ENCODE measurements around the gene USP50. TPM values are rescaled to one million over a fixed set of nuclear protein-coding genes. Genes with fewer than 3 reads are reported as not detected.
A peak's percentile ranks its signal among the peaks of the same experiment; 100 is the strongest.
"Not testable (repeated sequence)": the region's sequence is repeated elsewhere in the genome, so short reads cannot be mapped to it uniquely, and the experiment has no call there.

The USP50 gene
- total RNA-seq = not detected

- Mint-ChIP-seq H3K9me3 (ENCODE audit: insufficient read depth) (no peaks in the 10 kb centered on the region), H3K36me3 (ENCODE audit: low read depth) (no peaks in the 10 kb centered on the region), H3K4me1 (ENCODE audit: low read depth) (no peaks in the 10 kb centered on the region), H3K4me3 (no peak within 1 kb of the TSS), H3K27ac (no peak within 1 kb of the TSS), H3K27me3 (ENCODE audit: low read depth) (peaks cover 12% of the 10 kb centered on the region)
- POLR2A ChIA-PET = no interaction called here
- CTCF ChIA-PET = no interaction called here
- ATAC-seq (no peak), DNase-seq (no peak)
Measured at GRCh38 chr15:50546566-50546965, at the start of gene USP50. Gene USP50, minus strand, starts transcription at chr15:50546666. Its CDS starts 141 bp downstream, at chr15:50546525.

GRCh38 chr15:50594311-50594710, 47.8 kb upstream of the USP50 start:
- no peaks in the 10 kb centered on the region for H3K9me3 Mint-ChIP-seq (ENCODE audit: insufficient read depth)
- H3K4me3 Mint-ChIP-seq = no peak overlapping the region
- ATAC-seq (no peak), DNase-seq (no peak)
- no peaks in the 10 kb centered on the region for H3K27me3 Mint-ChIP-seq (ENCODE audit: low read depth)
- ChIA-PET POLR2A (no interaction called here), CTCF (no interaction called here)
- peaks cover 45% of the 10 kb centered on the region for H3K36me3 Mint-ChIP-seq (ENCODE audit: low read depth)
- no peak overlapping the region for H3K27ac Mint-ChIP-seq
- no peaks in the 10 kb centered on the region for H3K4me1 Mint-ChIP-seq (ENCODE audit: low read depth)

- CTCF ChIA-PET = interaction anchor here (1.2 kb wide), 1 partner anchor 29 kb away, joined by 3 read pairs; no protein-coding TSS in a partner anchor
- Mint-ChIP-seq H3K27ac (no peak overlapping the region), H3K27me3 (ENCODE audit: low read depth) (no peaks in the 10 kb centered on the region), H3K4me3 (no peak overlapping the region), H3K36me3 (ENCODE audit: low read depth) (peaks cover 48% of the 10 kb centered on the region), H3K9me3 (ENCODE audit: insufficient read depth) (no peaks in the 10 kb centered on the region), H3K4me1 (ENCODE audit: low read depth) (no peaks in the 10 kb centered on the region)
- POLR2A ChIA-PET = no interaction called here
- ATAC-seq = no peak
- no peak for DNase-seq
Measured at GRCh38 chr15:50593761-50594160, 47.3 kb upstream of the USP50 start.

GRCh38 chr15:50590288-50590687, 43.8 kb upstream of the USP50 start:
- Mint-ChIP-seq H3K4me1 (ENCODE audit: low read depth) (no peaks in the 10 kb centered on the region), H3K27ac (no peak overlapping the region), H3K9me3 (ENCODE audit: insufficient read depth) (no peaks in the 10 kb centered on the region), H3K4me3 (no peak overlapping the region), H3K27me3 (ENCODE audit: low read depth) (no peaks in the 10 kb centered on the region), H3K36me3 (ENCODE audit: low read depth) (peaks cover 47% of the 10 kb centered on the region)
- CTCF ChIA-PET = no interaction called here
- ATAC-seq (no peak), DNase-seq (no peak)
- POLR2A ChIA-PET = no interaction called here

- DNase-seq (no peak), ATAC-seq (no peak)
- no peaks in the 10 kb centered on the region for H3K27me3 Mint-ChIP-seq (ENCODE audit: low read depth)
- H3K9me3 Mint-ChIP-seq (ENCODE audit: insufficient read depth) = no peaks in the 10 kb centered on the region
- H3K27ac Mint-ChIP-seq = no peak overlapping the region
- no peak overlapping the region for H3K4me3 Mint-ChIP-seq
- ChIA-PET CTCF (no interaction called here), POLR2A (no interaction called here)
- H3K4me1 Mint-ChIP-seq (ENCODE audit: low read depth) = no peaks in the 10 kb centered on the region
- H3K36me3 Mint-ChIP-seq (ENCODE audit: low read depth) = peaks cover 41% of the 10 kb centered on the region
Measured at GRCh38 chr15:50577492-50577891, 31.0 kb upstream of the USP50 start.

GRCh38 chr15:50576166-50576565, 29.7 kb upstream of the USP50 start:
- ChIA-PET POLR2A (no interaction called here), CTCF (interaction anchor here (0.8 to 1.4 kb wide), 2 partner anchors 11 to 12 kb away, joined by 3 to 4 read pairs; no protein-coding TSS in a partner anchor)
- no peaks in the 10 kb centered on the region for H3K27me3 Mint-ChIP-seq (ENCODE audit: low read depth)
- no peak overlapping the region for H3K4me3 Mint-ChIP-seq
- no peak for DNase-seq
- no peak for ATAC-seq
- H3K4me1 Mint-ChIP-seq (ENCODE audit: low read depth) = no peaks in the 10 kb centered on the region
- no peaks in the 10 kb centered on the region for H3K9me3 Mint-ChIP-seq (ENCODE audit: insufficient read depth)
- peaks cover 37% of the 10 kb centered on the region for H3K36me3 Mint-ChIP-seq (ENCODE audit: low read depth)
- no peak overlapping the region for H3K27ac Mint-ChIP-seq

GRCh38 chr15:50573842-50574241, 27.4 kb upstream of the USP50 start:
- H3K9me3 Mint-ChIP-seq (ENCODE audit: insufficient read depth); DNase-seq; H3K4me1 Mint-ChIP-seq (ENCODE audit: low read depth); POLR2A ChIA-PET; H3K27me3 Mint-ChIP-seq (ENCODE audit: low read depth); ATAC-seq; H3K4me3 Mint-ChIP-seq; H3K27ac Mint-ChIP-seq: not testable (repeated sequence)
- H3K36me3 Mint-ChIP-seq (ENCODE audit: low read depth) = peaks cover 43% of the 10 kb centered on the region
- CTCF ChIA-PET = interaction anchor here (1.5 kb wide), 1 partner anchor 15 kb away, joined by 3 read pairs; no protein-coding TSS in a partner anchor

GRCh38 chr15:50563756-50564155, 17.3 kb upstream of the USP50 start:
- ChIA-PET CTCF (interaction anchor here (1.0 kb wide), 1 partner anchor 12 kb away, joined by 3 read pairs; no protein-coding TSS in a partner anchor), POLR2A (interaction anchor here (0.6 to 1.4 kb wide), 2 partner anchors 24 to 209 kb away, joined by 4 read pairs; partner anchors contain the start of gene GABPB1)
- Mint-ChIP-seq H3K4me3 (no peak overlapping the region), H3K27me3 (ENCODE audit: low read depth) (no peaks in the 10 kb centered on the region), H3K9me3 (ENCODE audit: insufficient read depth) (no peaks in the 10 kb centered on the region), H3K4me1 (ENCODE audit: low read depth) (peaks cover 20% of the 10 kb centered on the region), H3K27ac (peak overlapping the region; percentile 54), H3K36me3 (ENCODE audit: low read depth) (peaks cover 48% of the 10 kb centered on the region)
- DNase-seq (no peak), ATAC-seq (no peak)

GRCh38 chr15:50562735-50563640, 16.5 kb upstream of the USP50 start:
- Mint-ChIP-seq H3K27ac (peak overlapping the region; percentile 80), H3K4me1 (ENCODE audit: low read depth) (peaks cover 21% of the 10 kb centered on the region), H3K27me3 (ENCODE audit: low read depth) (no peaks in the 10 kb centered on the region), H3K4me3 (no peak overlapping the region), H3K36me3 (ENCODE audit: low read depth) (peaks cover 44% of the 10 kb centered on the region), H3K9me3 (ENCODE audit: insufficient read depth) (no peaks in the 10 kb centered on the region)
- ChIA-PET POLR2A (interaction anchor here (0.6 to 0.8 kb wide), 2 partner anchors 10 to 25 kb away, joined by 3 to 4 read pairs; no protein-coding TSS in a partner anchor), CTCF (interaction anchor here (0.7 kb wide), 1 partner anchor 317 kb away, joined by 3 read pairs; no protein-coding TSS in a partner anchor)
- peak; percentile 55 for ATAC-seq
- peak; percentile 38 for DNase-seq

- ChIA-PET POLR2A (no interaction called here), CTCF (no interaction called here)
- no peak for DNase-seq
- Mint-ChIP-seq H3K4me3 (no peak overlapping the region), H3K4me1 (ENCODE audit: low read depth) (peaks cover 30% of the 10 kb centered on the region), H3K36me3 (ENCODE audit: low read depth) (peaks cover 38% of the 10 kb centered on the region), H3K9me3 (ENCODE audit: insufficient read depth) (no peaks in the 10 kb centered on the region), H3K27me3 (ENCODE audit: low read depth) (no peaks in the 10 kb centered on the region), H3K27ac (no peak overlapping the region)
- no peak for ATAC-seq
Measured at GRCh38 chr15:50558012-50558411, 11.5 kb upstream of the USP50 start.

GRCh38 chr15:50556642-50557371, 10.3 kb upstream of the USP50 start:
- Mint-ChIP-seq H3K27me3 (ENCODE audit: low read depth) (no peaks in the 10 kb centered on the region), H3K4me3 (no peak overlapping the region), H3K27ac (peak overlapping the region; percentile 43), H3K4me1 (ENCODE audit: low read depth) (peaks cover 21% of the 10 kb centered on the region), H3K36me3 (ENCODE audit: low read depth) (peaks cover 28% of the 10 kb centered on the region), H3K9me3 (ENCODE audit: insufficient read depth) (no peaks in the 10 kb centered on the region)
- POLR2A ChIA-PET = no interaction called here
- ATAC-seq (peak; percentile 53), DNase-seq (no peak)
- CTCF ChIA-PET = no interaction called here

- peaks cover 15% of the 10 kb centered on the region for H3K4me1 Mint-ChIP-seq (ENCODE audit: low read depth)
Measured at GRCh38 chr15:50552238-50552637, 5.8 kb upstream of the USP50 start.

More at GRCh38 chr15:50552238-50552637, 5.8 kb upstream of the USP50 start:
- H3K27ac Mint-ChIP-seq = no peak overlapping the region
- ChIA-PET POLR2A (no interaction called here), CTCF (no interaction called here)
- DNase-seq = no peak
- H3K9me3 Mint-ChIP-seq (ENCODE audit: insufficient read depth) = no peaks in the 10 kb centered on the region
- no peak for ATAC-seq
- no peak overlapping the region for H3K4me3 Mint-ChIP-seq
- peaks cover 4% of the 10 kb centered on the region for H3K27me3 Mint-ChIP-seq (ENCODE audit: low read depth)
- peaks cover 11% of the 10 kb centered on the region for H3K36me3 Mint-ChIP-seq (ENCODE audit: low read depth)

Measured in activated CD8-positive, alpha-beta T cell treated with anti-CD3 and anti-CD28 coated beads, Interleukin-2, amount 10 ng/mL, durations not matched to agents 7 days and 5 days (primary cell).